Testis (tissue), 2 donors: ENCODE measurements around the gene UBC.
A peak's percentile ranks its signal among the peaks of the same experiment; 100 is the strongest.

ENCODE experiments used
- POLR2A ChIP-seq: fragments of 450-650 bp; IDR thresholded peaks from one replicate; pipeline ENCODE4 v1.6.1; 2017; ENCODE audit warnings: antibody characterized with exemption, mild to moderate bottlenecking, moderate library complexity
- TF ChIP-seq, protein P1 (sequence below), 3 experiments: fragments of 450-650 bp in 2 of 3; fragments of 200-600 bp in 1 of 3; sonication (generic) in 1 of 3; IDR thresholded peaks; one replicate each; pipeline ENCODE4 v1.5.1; 2016 to 2019; ENCODE audit warnings: antibody characterized with exemption in 3 of 3, mild to moderate bottlenecking in 2 of 3, moderate library complexity in 1 of 3

GRCh38 chr12:124939079-124939420, 24.6 kb upstream of the UBC start:
- TF ChIP-seq, protein P1, sequence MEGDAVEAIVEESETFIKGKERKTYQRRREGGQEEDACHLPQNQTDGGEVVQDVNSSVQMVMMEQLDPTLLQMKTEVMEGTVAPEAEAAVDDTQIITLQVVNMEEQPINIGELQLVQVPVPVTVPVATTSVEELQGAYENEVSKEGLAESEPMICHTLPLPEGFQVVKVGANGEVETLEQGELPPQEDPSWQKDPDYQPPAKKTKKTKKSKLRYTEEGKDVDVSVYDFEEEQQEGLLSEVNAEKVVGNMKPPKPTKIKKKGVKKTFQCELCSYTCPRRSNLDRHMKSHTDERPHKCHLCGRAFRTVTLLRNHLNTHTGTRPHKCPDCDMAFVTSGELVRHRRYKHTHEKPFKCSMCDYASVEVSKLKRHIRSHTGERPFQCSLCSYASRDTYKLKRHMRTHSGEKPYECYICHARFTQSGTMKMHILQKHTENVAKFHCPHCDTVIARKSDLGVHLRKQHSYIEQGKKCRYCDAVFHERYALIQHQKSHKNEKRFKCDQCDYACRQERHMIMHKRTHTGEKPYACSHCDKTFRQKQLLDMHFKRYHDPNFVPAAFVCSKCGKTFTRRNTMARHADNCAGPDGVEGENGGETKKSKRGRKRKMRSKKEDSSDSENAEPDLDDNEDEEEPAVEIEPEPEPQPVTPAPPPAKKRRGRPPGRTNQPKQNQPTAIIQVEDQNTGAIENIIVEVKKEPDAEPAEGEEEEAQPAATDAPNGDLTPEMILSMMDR (IDR thresholded peaks at IDR 0.05): peak in 2 of 3 experiments; percentile 18 to 41
- TF ChIP-seq POLR2A: no peak
